AG04450 (cell line): ENCODE measurements around the gene KLHL29. TPM values are rescaled to one million over a fixed set of nuclear protein-coding genes. Genes with fewer than 3 reads are reported as not detected.
"Not testable (repeated sequence)": the region's sequence is repeated elsewhere in the genome, so short reads cannot be mapped to it uniquely, and the experiment has no call there.

Source experiments
- CTCF ChIA-PET: fragments of 300-600, 350-600 bp; formaldehyde crosslinking; extraction: SDS; loops from one replicate; lab custom pipeline; 2022; ENCODE audit warnings: antibody characterized with exemption, inconsistent platforms; lab: Charles Lee
- POLR2A ChIA-PET: fragments of 350-600 bp; formaldehyde crosslinking; extraction: SDS; loops from one replicate; lab custom pipeline; 2021; ENCODE audit warnings: antibody characterized with exemption, inconsistent platforms; lab: Yijun Ruan, JAX
- DNase-seq: peaks from one replicate; pipeline ENCODE4 v3.0.0-alpha.2; 2011; ENCODE audit warnings: low read depth, low spot score
- H3K27ac ChIP-seq: one replicate; pipeline ENCODE4 v1.5.1; 2012; ENCODE audit warnings: low read depth, low read length, control low read depth
- H3K27me3 ChIP-seq: one replicate; pipeline ENCODE4 v1.6.0; 2012; ENCODE audit warnings: low read length; ENCODE audit not compliant: control insufficient read depth, insufficient read depth
- H3K4me3 ChIP-seq: 2 replicates; pipeline ENCODE4 v1.5.1; 2011; ENCODE audit warnings: mild to moderate bottlenecking, low read depth, low read length, control low read depth
- H3K9me3 ChIP-seq: 2 replicates; pipeline ENCODE4 v1.5.1; 2012; ENCODE audit warnings: low read length; ENCODE audit not compliant: control insufficient read depth, insufficient read depth
- CTCF ChIP-seq: IDR thresholded peaks from 2 replicates; pipeline ENCODE4 v1.5.1; 2011; ENCODE audit warnings: low read depth, low read length, control low read depth, inconsistent platforms
- polyA plus RNA-seq: library from polyadenylated mRNA; depleted of rRNA; stranded (reverse); fragments of >200 nt; gene quantifications from 2 replicates; pipeline ENCODE4 v1.2.3, GENCODE V29; 2011

KLHL29 gene
- polyA plus RNA-seq, 1 experiment = 3.6 TPM

- Histone ChIP-seq H3K9me3 (no peaks in the 10 kb centered on the region; the same call in 1 of the 2 replicates), H3K4me3 (no peak overlapping the region), H3K27me3 (peaks cover 18% of the 10 kb centered on the region), H3K27ac (no peak overlapping the region)
- ChIA-PET CTCF (no interaction called here), POLR2A (no interaction called here)
- no peak for TF ChIP-seq CTCF
- no peak for DNase-seq
These were observed 37.4 kb upstream of the KLHL29 start for GRCh38 chr2:23347471-23348092.

GRCh38 chr2:23348093-23348481 lies 36.9 kb upstream of the KLHL29 start:
- H3K9me3 ChIP-seq, POLR2A ChIA-PET, DNase-seq, H3K4me3 ChIP-seq, CTCF ChIA-PET, H3K27ac ChIP-seq: not testable (repeated sequence)
- peaks cover 18% of the 10 kb centered on the region for H3K27me3 ChIP-seq

GRCh38 chr2:23349508-23349907 lies 35.5 kb upstream of the KLHL29 start:
- ChIA-PET POLR2A (no interaction called here), CTCF (interaction anchor here (1.4 kb wide), 1 partner anchor 10 kb away, joined by 3 read pairs; no protein-coding TSS in a partner anchor)
- Histone ChIP-seq H3K27ac (no peak overlapping the region), H3K27me3 (peaks cover 19% of the 10 kb centered on the region), H3K9me3 (no peaks in the 10 kb centered on the region; the same call in 1 of the 2 replicates), H3K4me3 (no peak overlapping the region)
- TF ChIP-seq CTCF = no peak
- DNase-seq = no peak

GRCh38 chr2:23350041-23350791 lies 34.8 kb upstream of the KLHL29 start:
- H3K9me3 ChIP-seq = no peaks in the 10 kb centered on the region; the same call in 1 of the 2 replicates
- no peak overlapping the region for H3K27ac ChIP-seq
- TF ChIP-seq CTCF = no peak
- no peak overlapping the region for H3K4me3 ChIP-seq
- CTCF ChIA-PET = interaction anchor here (0.9 to 2.1 kb wide), 4 partner anchors 11 to 54 kb away, joined by 3 to 7 read pairs (median 4); no protein-coding TSS in a partner anchor
- H3K27me3 ChIP-seq = peaks cover 15% of the 10 kb centered on the region
- POLR2A ChIA-PET = no interaction called here
- no peak for DNase-seq

- Histone ChIP-seq H3K4me3 (no peak overlapping the region), H3K9me3 (no peaks in the 10 kb centered on the region; the same call in 1 of the 2 replicates), H3K27ac (no peak overlapping the region), H3K27me3 (peaks cover 9% of the 10 kb centered on the region)
- CTCF ChIA-PET = interaction anchor here (0.6 to 2.6 kb wide), 17 partner anchors 10 to 411 kb away, joined by 3 to 19 read pairs (median 4); no protein-coding TSS in a partner anchor
- DNase-seq = no peak
- POLR2A ChIA-PET = no interaction called here
- TF ChIP-seq CTCF = no peak
These were observed 34.1 kb upstream of the KLHL29 start for GRCh38 chr2:23350792-23351355.
